Measurements from ENCODE around the gene CAMK1D.

Gene CAMK1D

GRCh38 chr10:12416344-12417050 is 67.2 kb downstream of the CAMK1D start:
- Histone ChIP-seq H2AFZ (ENCODE audit: low read depth) (no peak overlapping the region), H3K9ac (no peak overlapping the region), H3K4me2 (no peak overlapping the region), H3K4me1 (ENCODE audit: low read depth, poor library complexity, severe bottlenecking) (peaks cover 21% of the 10 kb centered on the region), H3K4me3 (IDR thresholded peaks at IDR 0.05; ENCODE audit: insufficient read depth, low read depth, low read length) (no peak overlapping the region), H3K27ac (no peak overlapping the region), H3K36me3 (ENCODE audit: insufficient read depth) (no peaks in the 10 kb centered on the region), H3K27me3 (ENCODE audit: insufficient read depth, low read depth) (no peaks in the 10 kb centered on the region), H3K79me2 (ENCODE audit: insufficient read depth, low read depth) (peaks cover 12% of the 10 kb centered on the region; the same call in 1 of the 2 replicates), H4K20me1 (ENCODE audit: insufficient read depth) (no peaks in the 10 kb centered on the region)
- no peak for TF ChIP-seq CTCF (conservative IDR thresholded peaks at IDR 0.05; ENCODE audit: low read depth, low read length)

- Histone ChIP-seq H4K20me1 (ENCODE audit: insufficient read depth) (no peaks in the 10 kb centered on the region), H3K4me1 (ENCODE audit: low read depth, poor library complexity, severe bottlenecking) (peaks cover 14% of the 10 kb centered on the region), H3K4me3 (IDR thresholded peaks at IDR 0.05; ENCODE audit: insufficient read depth, low read depth, low read length) (no peak overlapping the region), H3K4me2 (no peak overlapping the region), H3K9ac (no peak overlapping the region), H3K27me3 (ENCODE audit: insufficient read depth, low read depth) (no peaks in the 10 kb centered on the region), H2AFZ (ENCODE audit: low read depth) (no peak overlapping the region), H3K36me3 (ENCODE audit: insufficient read depth) (no peaks in the 10 kb centered on the region), H3K27ac (no peak overlapping the region), H3K79me2 (ENCODE audit: insufficient read depth, low read depth) (peaks cover 7% of the 10 kb centered on the region; the same call in 1 of the 2 replicates)
- no peak for TF ChIP-seq CTCF (conservative IDR thresholded peaks at IDR 0.05; ENCODE audit: low read depth, low read length)
Observed at GRCh38 chr10:12417331-12417730, 68.0 kb downstream of the CAMK1D start.

GRCh38 chr10:12418000-12418399 is 68.7 kb downstream of the CAMK1D start:
- no peaks in the 10 kb centered on the region for H3K36me3 ChIP-seq (ENCODE audit: insufficient read depth)
- H3K27me3 ChIP-seq (ENCODE audit: insufficient read depth, low read depth) = no peaks in the 10 kb centered on the region
- H3K4me3 ChIP-seq (IDR thresholded peaks at IDR 0.05; ENCODE audit: insufficient read depth, low read depth, low read length) = no peak overlapping the region
- H3K9ac ChIP-seq = no peak overlapping the region
- no peak overlapping the region for H3K27ac ChIP-seq
- no peak for TF ChIP-seq CTCF (conservative IDR thresholded peaks at IDR 0.05; ENCODE audit: low read depth, low read length)
- H3K79me2 ChIP-seq (ENCODE audit: insufficient read depth, low read depth) = peaks cover 7% of the 10 kb centered on the region; the same call in 1 of the 2 replicates
- H3K4me2 ChIP-seq = no peak overlapping the region
- no peaks in the 10 kb centered on the region for H4K20me1 ChIP-seq (ENCODE audit: insufficient read depth)
- no peak overlapping the region for H2AFZ ChIP-seq (ENCODE audit: low read depth)
- H3K4me1 ChIP-seq (ENCODE audit: low read depth, poor library complexity, severe bottlenecking) = peaks cover 8% of the 10 kb centered on the region

- H3K27me3 ChIP-seq (ENCODE audit: insufficient read depth, low read depth) = no peaks in the 10 kb centered on the region
- no peak for TF ChIP-seq CTCF (conservative IDR thresholded peaks at IDR 0.05; ENCODE audit: low read depth, low read length)
- H3K4me1 ChIP-seq (ENCODE audit: low read depth, poor library complexity, severe bottlenecking) = peaks cover 7% of the 10 kb centered on the region
- no peak overlapping the region for H3K4me2 ChIP-seq
- no peaks in the 10 kb centered on the region for H3K36me3 ChIP-seq (ENCODE audit: insufficient read depth)
- H4K20me1 ChIP-seq (ENCODE audit: insufficient read depth) = no peaks in the 10 kb centered on the region
- H3K9ac ChIP-seq = no peak overlapping the region
- no peak overlapping the region for H3K4me3 ChIP-seq (IDR thresholded peaks at IDR 0.05; ENCODE audit: insufficient read depth, low read depth, low read length)
- H3K27ac ChIP-seq = no peak overlapping the region
- H2AFZ ChIP-seq (ENCODE audit: low read depth) = no peak overlapping the region
- peaks cover 12% of the 10 kb centered on the region; the same call in 1 of the 2 replicates for H3K79me2 ChIP-seq (ENCODE audit: insufficient read depth, low read depth)
Observed at GRCh38 chr10:12418725-12419261, 69.4 kb downstream of the CAMK1D start.
